Mononuclear cell (primary cell): Measurements from ENCODE around the gene HNF1A. TPM values are rescaled to one million over a fixed set of nuclear protein-coding genes. Genes with fewer than 3 reads are reported as not detected.

Experiments used
- H3K27me3 ChIP-seq: 2 replicates; pipeline ENCODE4 v1.6.0; 2011; ENCODE audit warnings: low read length, control low read depth; ENCODE audit not compliant: insufficient read depth
- H3K4me1 ChIP-seq: 2 replicates; pipeline ENCODE4 v1.5.1; 2011; ENCODE audit warnings: mild to moderate bottlenecking, low read length, control low read depth; ENCODE audit not compliant: insufficient read depth
- H3K4me3 ChIP-seq: 2 replicates; pipeline ENCODE4 v1.5.1; 2011; ENCODE audit warnings: mild to moderate bottlenecking, low read length, moderate library complexity
- H3K9me3 ChIP-seq: 2 replicates; pipeline ENCODE4 v1.5.1; 2011; ENCODE audit warnings: low read depth, mild to moderate bottlenecking, control low read depth, low read length
- total RNA-seq: library from RNA; depleted of rRNA; stranded (reverse); fragments of >200 nt; gene quantifications from one replicate; pipeline ENCODE4 v1.2.3, GENCODE V29; 2012

The HNF1A gene
- total RNA-seq, 1 donor = not detected

GRCh38 chr12:121004253-121004815, 26.0 kb downstream of the HNF1A start:
- H3K4me1 ChIP-seq = no peaks in the 10 kb centered on the region
- no peaks in the 10 kb centered on the region for H3K27me3 ChIP-seq

GRCh38 chr12:121005346-121005815, 27.0 kb downstream of the HNF1A start:
- Histone ChIP-seq H3K4me3 (no peak overlapping the region), H3K9me3 (no peaks in the 10 kb centered on the region), H3K4me1 (no peaks in the 10 kb centered on the region), H3K27me3 (no peaks in the 10 kb centered on the region)

More at GRCh38 chr12:121004253-121004815, 26.0 kb downstream of the HNF1A start:
- Histone ChIP-seq H3K4me3 (no peak overlapping the region), H3K9me3 (no peaks in the 10 kb centered on the region)

GRCh38 chr12:121008347-121009098, 30.2 kb downstream of the HNF1A start:
- Histone ChIP-seq H3K9me3 (no peaks in the 10 kb centered on the region), H3K27me3 (no peaks in the 10 kb centered on the region), H3K4me3 (no peak overlapping the region), H3K4me1 (no peaks in the 10 kb centered on the region)

- Histone ChIP-seq H3K9me3 (no peaks in the 10 kb centered on the region), H3K4me3 (no peak overlapping the region), H3K4me1 (no peaks in the 10 kb centered on the region), H3K27me3 (no peaks in the 10 kb centered on the region)
Measured at GRCh38 chr12:121009741-121010140, 31.4 kb downstream of the HNF1A start.

- peaks cover 4% of the 10 kb centered on the region for H3K4me1 ChIP-seq
- H3K4me3 ChIP-seq = no peak overlapping the region
- H3K27me3 ChIP-seq = no peaks in the 10 kb centered on the region
- H3K9me3 ChIP-seq = no peaks in the 10 kb centered on the region
Measured at GRCh38 chr12:121010860-121011259, 32.5 kb downstream of the HNF1A start.

- H3K9me3 ChIP-seq = no peaks in the 10 kb centered on the region
- H3K4me1 ChIP-seq = peaks cover 6% of the 10 kb centered on the region
- no peaks in the 10 kb centered on the region for H3K27me3 ChIP-seq
- no peak overlapping the region for H3K4me3 ChIP-seq
Measured at GRCh38 chr12:121011820-121012219, 33.5 kb downstream of the HNF1A start.

GRCh38 chr12:121013715-121014114, 35.4 kb downstream of the HNF1A start:
- H3K4me1 ChIP-seq = peaks cover 6% of the 10 kb centered on the region
- no peaks in the 10 kb centered on the region for H3K9me3 ChIP-seq
- no peaks in the 10 kb centered on the region for H3K27me3 ChIP-seq
- no peak overlapping the region for H3K4me3 ChIP-seq

GRCh38 chr12:121015825-121016766, 37.8 kb downstream of the HNF1A start, which contains the start of gene C12orf43:
Gene C12orf43, minus strand, starts transcription at chr12:121016487. Its CDS starts 13 bp downstream, at chr12:121016474.
- Histone ChIP-seq H3K27me3 (no peaks in the 10 kb centered on the region), H3K4me3 (peak within 1 kb of the TSS; percentile 66), H3K9me3 (no peaks in the 10 kb centered on the region), H3K4me1 (peaks cover 6% of the 10 kb centered on the region)

- H3K4me3 ChIP-seq = no peak overlapping the region
- no peaks in the 10 kb centered on the region for H3K27me3 ChIP-seq
- no peaks in the 10 kb centered on the region for H3K9me3 ChIP-seq
- H3K4me1 ChIP-seq = peaks cover 6% of the 10 kb centered on the region
Measured at GRCh38 chr12:121017966-121018491, 39.7 kb downstream of the HNF1A start.

- Histone ChIP-seq H3K4me1 (peaks cover 6% of the 10 kb centered on the region), H3K27me3 (no peaks in the 10 kb centered on the region), H3K9me3 (no peaks in the 10 kb centered on the region), H3K4me3 (no peak overlapping the region)
Measured at GRCh38 chr12:121018860-121019617, 40.7 kb downstream of the HNF1A start.

GRCh38 chr12:121021754-121022153, 43.4 kb downstream of the HNF1A start:
- peaks cover 15% of the 10 kb centered on the region for H3K4me1 ChIP-seq
- H3K9me3 ChIP-seq = no peaks in the 10 kb centered on the region
- no peak overlapping the region for H3K4me3 ChIP-seq
- H3K27me3 ChIP-seq = no peaks in the 10 kb centered on the region

- Histone ChIP-seq H3K9me3 (no peaks in the 10 kb centered on the region), H3K4me3 (no peak overlapping the region), H3K27me3 (no peaks in the 10 kb centered on the region), H3K4me1 (peaks cover 15% of the 10 kb centered on the region)
Measured at GRCh38 chr12:121022713-121023112, 44.4 kb downstream of the HNF1A start.

GRCh38 chr12:121023799-121024198, 45.5 kb downstream of the HNF1A start:
- H3K9me3 ChIP-seq = no peaks in the 10 kb centered on the region
- H3K27me3 ChIP-seq = no peaks in the 10 kb centered on the region
- peaks cover 15% of the 10 kb centered on the region for H3K4me1 ChIP-seq
- H3K4me3 ChIP-seq = no peak overlapping the region
